Ishikawa (cell line): ENCODE data around the gene PAGE3.

Experiments
- CEBPB ChIP-seq: IDR thresholded peaks from 2 replicates; pipeline ENCODE4 v1.6.1; 2012
- EP300 ChIP-seq: IDR thresholded peaks from 2 replicates; pipeline ENCODE4 v1.6.1; 2012; ENCODE audit warnings: borderline replicate concordance
- FOXM1 ChIP-seq: IDR thresholded peaks from 2 replicates; pipeline ENCODE4 v1.6.1; 2012; ENCODE audit warnings: low read depth, borderline replicate concordance
- RAD21 ChIP-seq: IDR thresholded peaks from 2 replicates; pipeline ENCODE4 v1.6.1; 2012; ENCODE audit warnings: low read depth
- REST ChIP-seq: IDR thresholded peaks from 2 replicates; pipeline ENCODE4 v1.6.1; 2012; ENCODE audit warnings: low read depth, mild to moderate bottlenecking
- TAF1 ChIP-seq: IDR thresholded peaks from 2 replicates; pipeline ENCODE4 v1.6.1; 2012; ENCODE audit warnings: low read depth, mild to moderate bottlenecking
- TCF12 ChIP-seq: IDR thresholded peaks from 2 replicates; pipeline ENCODE4 v1.6.1; 2012; ENCODE audit warnings: low read depth
- YY1 ChIP-seq: IDR thresholded peaks from 2 replicates; pipeline ENCODE4 v1.6.1; 2012; ENCODE audit warnings: low read depth

GRCh38 chrX:55240788-55241340 lies 23.9 kb downstream of the PAGE3 start:
- TF ChIP-seq REST, result no peak
- TF ChIP-seq TAF1, result no peak
- TF ChIP-seq RAD21, result no peak
- TF ChIP-seq YY1, result no peak
- TF ChIP-seq TCF12, result no peak
- no peak for TF ChIP-seq EP300
- no peak for TF ChIP-seq CEBPB
- TF ChIP-seq FOXM1, result no peak
